Left ventricle myocardium inferior (tissue), 1 donor: ENCODE results near the gene CLCN1. TPM values are rescaled to one million over a fixed set of nuclear protein-coding genes. Genes with fewer than 3 reads are reported as not detected.
A peak's percentile ranks its signal among the peaks of the same experiment; 100 is the strongest.

ENCODE experiments used
- DNase-seq: peaks from one replicate; pipeline ENCODE4 v3.0.0-alpha.2; 2020
- H3K27ac ChIP-seq: fragments of 200-600 bp; replicated peaks from 2 replicates; pipeline ENCODE4 v1.8.0; 2021
- H3K27me3 ChIP-seq: fragments of 200-600 bp; 2 replicates; pipeline ENCODE4 v1.8.0; 2021; ENCODE audit warnings: low read depth
- H3K36me3 ChIP-seq: fragments of 200-600 bp; 2 replicates; pipeline ENCODE4 v1.8.0; 2021
- H3K4me1 ChIP-seq: fragments of 200-600 bp; 2 replicates; pipeline ENCODE4 v1.8.0; 2021
- H3K4me3 ChIP-seq: fragments of 200-600 bp; 2 replicates; pipeline ENCODE4 v1.8.0; 2021; ENCODE audit warnings: mild to moderate bottlenecking, moderate library complexity
- H3K9me3 ChIP-seq: fragments of 200-600 bp; replicated peaks from 2 replicates; pipeline ENCODE4 v1.8.0; 2021
- intact Hi-C: fragments of 100-400 bp; cut with micrococcal nuclease; formaldehyde crosslinking; loops from one replicate; pipeline ENCODE4 v1.11.0; 2022
- total RNA-seq: library from RNA; stranded (reverse); fragmentation: NEBNext Ultra II Directional; extraction: Animal tissue kit (Norgen Biotek cat#: 25700); gene quantifications from one replicate; pipeline ENCODE4 v1.2.1, GENCODE V29; 2021
- TF ChIP-seq, protein P1 (sequence below): fragments of 200-600 bp; IDR thresholded peaks from 2 replicates; pipeline ENCODE4 v1.8.0; 2021; ENCODE audit warnings: antibody characterized with exemption, mild to moderate bottlenecking, borderline replicate concordance
- donor health status: DM: no; HTN: yes; CAD: no; lungs with severe emphysema.

The CLCN1 gene
- total RNA-seq, 1 donor from 2014 or later, result not detected

DNA sequence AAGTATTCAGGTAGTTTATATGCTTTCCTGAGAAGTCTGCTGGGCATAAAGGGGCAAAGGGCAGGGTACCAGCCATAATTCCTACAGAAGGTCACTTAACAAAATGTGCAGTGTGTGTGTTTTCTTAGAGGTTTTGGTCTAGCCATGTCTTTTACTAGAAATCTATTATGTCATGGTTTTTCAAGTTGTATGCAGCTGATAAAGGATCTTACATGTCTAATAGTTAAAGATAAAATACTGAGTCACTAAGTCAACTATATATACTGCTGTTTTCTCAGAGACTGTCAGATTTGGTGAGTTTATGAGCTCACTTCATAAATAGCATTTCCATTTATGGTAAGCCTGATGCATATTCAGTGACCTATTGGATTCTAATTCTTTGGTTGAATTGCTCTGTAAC lies 20.0 kb upstream of the CLCN1 start:
- Histone ChIP-seq H3K4me1 (peaks cover 46% of the 10 kb centered on the region), H3K27ac (peak overlapping the region; percentile 48), H3K27me3 (no peaks in the 10 kb centered on the region), H3K36me3 (peaks cover 97% of the 10 kb centered on the region), H3K9me3 (no peaks in the 10 kb centered on the region), H3K4me3 (no peak overlapping the region)
- intact Hi-C loops, result no loop called here
- TF ChIP-seq, protein P1, sequence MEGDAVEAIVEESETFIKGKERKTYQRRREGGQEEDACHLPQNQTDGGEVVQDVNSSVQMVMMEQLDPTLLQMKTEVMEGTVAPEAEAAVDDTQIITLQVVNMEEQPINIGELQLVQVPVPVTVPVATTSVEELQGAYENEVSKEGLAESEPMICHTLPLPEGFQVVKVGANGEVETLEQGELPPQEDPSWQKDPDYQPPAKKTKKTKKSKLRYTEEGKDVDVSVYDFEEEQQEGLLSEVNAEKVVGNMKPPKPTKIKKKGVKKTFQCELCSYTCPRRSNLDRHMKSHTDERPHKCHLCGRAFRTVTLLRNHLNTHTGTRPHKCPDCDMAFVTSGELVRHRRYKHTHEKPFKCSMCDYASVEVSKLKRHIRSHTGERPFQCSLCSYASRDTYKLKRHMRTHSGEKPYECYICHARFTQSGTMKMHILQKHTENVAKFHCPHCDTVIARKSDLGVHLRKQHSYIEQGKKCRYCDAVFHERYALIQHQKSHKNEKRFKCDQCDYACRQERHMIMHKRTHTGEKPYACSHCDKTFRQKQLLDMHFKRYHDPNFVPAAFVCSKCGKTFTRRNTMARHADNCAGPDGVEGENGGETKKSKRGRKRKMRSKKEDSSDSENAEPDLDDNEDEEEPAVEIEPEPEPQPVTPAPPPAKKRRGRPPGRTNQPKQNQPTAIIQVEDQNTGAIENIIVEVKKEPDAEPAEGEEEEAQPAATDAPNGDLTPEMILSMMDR, result no peak
- no peak for DNase-seq

DNA sequence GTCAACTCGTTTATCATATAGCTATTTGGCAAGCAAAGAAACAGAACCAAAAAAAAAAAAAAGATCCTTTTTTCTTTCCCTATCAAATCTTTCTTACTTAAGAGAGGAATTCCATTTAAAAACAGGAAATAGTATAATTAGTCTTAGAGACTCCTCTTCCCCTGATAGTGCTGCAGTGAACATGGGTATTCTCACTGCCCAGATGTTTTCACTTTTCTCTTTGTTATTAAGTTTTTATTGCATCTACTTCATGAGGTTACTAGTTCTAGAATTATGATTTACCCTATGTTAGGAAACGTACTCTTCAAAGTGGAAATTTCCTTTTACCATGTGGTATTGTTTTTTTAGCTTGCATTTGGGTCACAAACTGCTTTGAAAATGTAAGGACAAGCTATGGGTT lies 19.2 kb upstream of the CLCN1 start:
- TF ChIP-seq, protein P1, result no peak
- DNase-seq, result no peak
- peak overlapping the region; percentile 20 for H3K4me3 ChIP-seq
- no peaks in the 10 kb centered on the region for H3K27me3 ChIP-seq
- intact Hi-C loops, result no loop called here
- no peaks in the 10 kb centered on the region for H3K9me3 ChIP-seq
- H3K36me3 ChIP-seq, result peaks cover 100% of the 10 kb centered on the region
- H3K27ac ChIP-seq, result peak overlapping the region; percentile 48
- H3K4me1 ChIP-seq, result peaks cover 40% of the 10 kb centered on the region

DNA sequence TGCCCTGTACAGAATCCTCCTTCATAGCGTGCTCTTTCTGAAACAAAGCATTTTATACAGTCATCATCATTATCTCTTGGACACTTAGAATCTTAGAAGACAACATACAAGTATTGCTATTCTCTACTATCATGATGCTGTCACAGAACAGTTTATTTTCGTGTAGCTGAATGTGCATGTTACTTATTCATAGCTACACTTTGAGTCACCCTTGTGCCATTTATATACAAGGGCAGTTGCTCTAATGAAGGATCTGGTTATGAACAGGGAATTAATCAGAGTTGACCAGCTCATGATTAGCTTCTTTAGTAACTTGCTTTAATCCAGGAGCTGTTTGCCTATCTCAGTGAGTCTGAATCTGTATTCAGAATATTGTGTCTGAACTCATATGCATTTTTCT lies 16.6 kb upstream of the CLCN1 start:
- DNase-seq, result no peak
- H3K27ac ChIP-seq, result peak overlapping the region; percentile 43
- H3K27me3 ChIP-seq, result no peaks in the 10 kb centered on the region
- no peak overlapping the region for H3K4me3 ChIP-seq
- intact Hi-C loops, result no loop called here
- TF ChIP-seq, protein P1, result no peak
- H3K9me3 ChIP-seq, result no peaks in the 10 kb centered on the region
- peaks cover 98% of the 10 kb centered on the region for H3K36me3 ChIP-seq
- peaks cover 40% of the 10 kb centered on the region for H3K4me1 ChIP-seq

DNA sequence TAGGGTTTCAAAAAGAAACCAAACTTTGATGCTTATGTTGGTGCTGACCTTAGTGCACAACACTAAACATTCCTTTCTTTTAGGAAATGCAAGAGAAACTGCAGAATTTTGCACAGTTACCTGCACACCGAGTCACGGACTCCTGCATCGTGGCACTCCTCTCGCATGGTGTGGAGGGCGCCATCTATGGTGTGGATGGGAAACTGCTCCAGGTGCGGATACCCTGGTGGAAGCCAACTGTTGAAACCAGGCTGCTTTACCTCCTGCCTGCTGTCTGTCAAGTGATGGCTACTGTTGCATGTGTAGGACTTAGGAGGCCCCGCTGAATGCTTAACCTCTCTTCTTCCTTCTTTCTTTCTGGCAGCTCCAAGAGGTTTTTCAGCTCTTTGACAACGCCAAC lies 16.1 kb upstream of the CLCN1 start:
- peak overlapping the region; percentile 43 for H3K27ac ChIP-seq
- no peak for DNase-seq

DNA sequence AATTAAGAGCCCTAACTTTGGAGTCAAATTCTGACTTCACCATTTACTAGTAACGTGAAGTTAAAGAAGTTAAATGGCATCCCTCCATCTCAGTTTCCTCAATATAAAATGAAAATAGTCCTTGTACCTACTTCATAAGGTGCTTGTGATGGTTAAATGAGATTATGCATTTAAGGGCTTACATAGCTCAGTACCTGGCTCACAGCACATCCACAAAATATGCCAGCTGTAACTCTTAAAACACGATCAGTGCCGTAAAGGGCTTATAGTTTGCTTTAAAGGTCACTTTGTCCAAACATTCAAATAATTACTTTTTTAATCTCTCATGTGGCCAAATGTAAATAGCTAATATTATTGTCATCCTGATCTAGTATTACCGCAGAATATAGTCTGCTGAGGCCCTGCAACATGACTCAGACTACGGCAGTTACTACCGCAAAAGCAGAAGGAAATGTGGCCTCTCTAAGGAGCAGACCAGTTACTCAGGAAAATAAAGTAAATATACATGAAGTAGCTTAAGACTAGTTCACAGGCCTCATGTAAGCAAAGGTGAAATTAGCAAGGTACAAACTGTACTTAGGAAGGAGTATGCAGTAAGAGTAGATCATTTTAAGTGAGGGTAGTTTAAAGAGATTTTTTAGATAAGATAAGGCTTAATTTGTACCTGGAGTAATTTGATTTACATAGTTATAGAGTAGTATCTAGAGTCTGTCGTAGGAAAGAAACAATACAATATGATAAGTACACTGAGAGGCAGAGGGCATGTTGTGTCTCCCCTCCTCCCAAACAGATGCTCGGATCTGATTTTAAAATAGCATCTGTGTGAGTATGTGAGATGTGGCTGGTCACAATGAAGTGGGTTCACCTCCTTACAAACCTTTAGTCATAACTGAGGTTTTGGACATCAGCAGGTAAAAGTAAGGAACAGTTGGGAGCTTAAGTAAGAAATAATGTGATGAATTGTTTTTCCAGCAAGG lies 14.7 kb upstream of the CLCN1 start:
- Histone ChIP-seq H3K36me3 (peaks cover 97% of the 10 kb centered on the region), H3K4me3 (no peak overlapping the region), H3K9me3 (no peaks in the 10 kb centered on the region), H3K4me1 (peaks cover 31% of the 10 kb centered on the region), H3K27me3 (no peaks in the 10 kb centered on the region), H3K27ac (no peak overlapping the region)
- no peak for DNase-seq
- intact Hi-C loops, result no loop called here
- TF ChIP-seq, protein P1, result no peak

More for the DNA sequence above, 16.1 kb upstream of the CLCN1 start:
- Histone ChIP-seq H3K9me3 (no peaks in the 10 kb centered on the region), H3K4me1 (peaks cover 40% of the 10 kb centered on the region), H3K27me3 (no peaks in the 10 kb centered on the region), H3K4me3 (no peak overlapping the region), H3K36me3 (peaks cover 98% of the 10 kb centered on the region)
- TF ChIP-seq, protein P1, result peak; percentile 63
- intact Hi-C loops, result no loop called here
